ENCODE measurements around the gene CEP76.

The CEP76 gene

GRCh38 chr18:12726774-12727550, 24.4 kb upstream of the CEP76 start (continued):
- TF ChIP-seq TSHZ2 (CRISPR knock-in tag; IDR thresholded peaks at IDR 0.05) (no peak), ESRRG (CRISPR knock-in tag; IDR thresholded peaks at IDR 0.05) (no peak), TOX (CRISPR knock-in tag; IDR thresholded peaks at IDR 0.05; ENCODE audit: borderline replicate concordance) (no peak)

DNA sequence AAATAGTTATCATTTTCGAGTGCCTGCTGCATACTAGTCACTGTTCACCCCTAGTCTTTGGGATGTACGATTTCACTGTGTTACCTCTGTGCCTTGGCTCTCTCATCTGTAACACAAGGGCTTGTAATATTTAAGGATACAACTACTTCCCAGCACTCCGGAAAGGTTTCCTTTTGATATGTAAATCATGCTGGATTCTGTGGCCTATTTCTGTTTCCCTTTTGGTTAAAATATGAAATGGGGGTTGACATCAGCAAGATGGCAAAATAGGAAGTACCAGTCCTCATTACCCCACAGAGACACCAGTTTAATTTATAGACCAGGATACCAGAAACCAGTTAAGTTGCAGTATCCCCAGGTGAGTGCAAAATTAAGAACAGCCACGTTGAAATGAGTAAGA, 23.8 kb upstream of the CEP76 start:
- ATAC-seq, result no peak
- TF ChIP-seq ZC3H10 (CRISPR knock-in tag; IDR thresholded peaks at IDR 0.05) (no peak), ZNF70 (CRISPR knock-in tag; IDR thresholded peaks at IDR 0.05) (no peak), PPARA (CRISPR knock-in tag; IDR thresholded peaks at IDR 0.05; ENCODE audit: borderline replicate concordance) (no peak), TOX (CRISPR knock-in tag; IDR thresholded peaks at IDR 0.05; ENCODE audit: borderline replicate concordance) (no peak), PATZ1 (CRISPR knock-in tag; IDR thresholded peaks at IDR 0.05; ENCODE audit: borderline replicate concordance) (no peak), ZFP30 (CRISPR knock-in tag; IDR thresholded peaks at IDR 0.05) (no peak), GLIS3 (CRISPR knock-in tag; IDR thresholded peaks at IDR 0.05) (no peak), OSR1 (CRISPR knock-in tag; IDR thresholded peaks at IDR 0.05) (no peak), TSHZ2 (CRISPR knock-in tag; IDR thresholded peaks at IDR 0.05) (no peak), SNAI2 (CRISPR knock-in tag; IDR thresholded peaks at IDR 0.05) (no peak), CSDC2 (CRISPR knock-in tag; IDR thresholded peaks at IDR 0.05) (no peak), ARNTL (CRISPR knock-in tag; IDR thresholded peaks at IDR 0.05; ENCODE audit: borderline replicate concordance, low read depth) (no peak), ZNF8 (CRISPR knock-in tag; IDR thresholded peaks at IDR 0.05) (no peak), ESRRG (CRISPR knock-in tag; IDR thresholded peaks at IDR 0.05) (no peak), ISL1 (CRISPR knock-in tag; IDR thresholded peaks at IDR 0.05) (no peak)
- TF ChIP-seq, protein P1, sequence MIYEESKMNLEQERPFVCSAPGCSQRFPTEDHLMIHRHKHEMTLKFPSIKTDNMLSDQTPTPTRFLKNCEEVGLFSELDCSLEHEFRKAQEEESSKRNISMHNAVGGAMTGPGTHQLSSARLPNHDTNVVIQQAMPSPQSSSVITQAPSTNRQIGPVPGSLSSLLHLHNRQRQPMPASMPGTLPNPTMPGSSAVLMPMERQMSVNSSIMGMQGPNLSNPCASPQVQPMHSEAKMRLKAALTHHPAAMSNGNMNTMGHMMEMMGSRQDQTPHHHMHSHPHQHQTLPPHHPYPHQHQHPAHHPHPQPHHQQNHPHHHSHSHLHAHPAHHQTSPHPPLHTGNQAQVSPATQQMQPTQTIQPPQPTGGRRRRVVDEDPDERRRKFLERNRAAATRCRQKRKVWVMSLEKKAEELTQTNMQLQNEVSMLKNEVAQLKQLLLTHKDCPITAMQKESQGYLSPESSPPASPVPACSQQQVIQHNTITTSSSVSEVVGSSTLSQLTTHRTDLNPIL (CRISPR knock-in tag; IDR thresholded peaks at IDR 0.05; ENCODE audit: low read depth), result no peak
- TF ChIP-seq, protein P2, sequence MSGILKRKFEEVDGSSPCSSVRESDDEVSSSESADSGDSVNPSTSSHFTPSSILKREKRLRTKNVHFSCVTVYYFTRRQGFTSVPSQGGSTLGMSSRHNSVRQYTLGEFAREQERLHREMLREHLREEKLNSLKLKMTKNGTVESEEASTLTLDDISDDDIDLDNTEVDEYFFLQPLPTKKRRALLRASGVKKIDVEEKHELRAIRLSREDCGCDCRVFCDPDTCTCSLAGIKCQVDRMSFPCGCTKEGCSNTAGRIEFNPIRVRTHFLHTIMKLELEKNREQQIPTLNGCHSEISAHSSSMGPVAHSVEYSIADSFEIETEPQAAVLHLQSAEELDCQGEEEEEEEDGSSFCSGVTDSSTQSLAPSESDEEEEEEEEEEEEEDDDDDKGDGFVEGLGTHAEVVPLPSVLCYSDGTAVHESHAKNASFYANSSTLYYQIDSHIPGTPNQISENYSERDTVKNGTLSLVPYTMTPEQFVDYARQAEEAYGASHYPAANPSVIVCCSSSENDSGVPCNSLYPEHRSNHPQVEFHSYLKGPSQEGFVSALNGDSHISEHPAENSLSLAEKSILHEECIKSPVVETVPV (CRISPR knock-in tag; IDR thresholded peaks at IDR 0.05), result no peak

DNA sequence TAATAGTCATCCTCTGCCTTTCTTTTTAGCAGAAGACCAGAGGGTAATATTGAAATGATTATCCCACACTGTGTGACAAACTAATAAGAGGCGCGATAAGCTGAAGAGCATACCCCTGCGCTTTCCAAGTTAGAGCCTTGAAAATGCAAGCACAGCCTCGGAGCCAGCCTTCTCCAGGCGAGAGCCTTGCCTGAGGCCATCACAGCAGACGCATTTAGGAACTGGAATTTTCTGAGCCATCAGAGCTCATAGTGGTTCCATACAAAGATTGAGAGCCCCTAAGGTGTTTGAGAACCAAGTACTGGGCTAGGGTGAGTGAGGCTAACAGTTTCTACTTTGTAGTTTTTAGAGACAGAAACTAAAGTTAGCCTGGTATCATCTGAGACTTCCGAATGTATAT, 20.2 kb upstream of the CEP76 start:
- no peak for ATAC-seq
- no peak for TF ChIP-seq CSDC2 (CRISPR knock-in tag; IDR thresholded peaks at IDR 0.05)
- TF ChIP-seq ZFP30 (CRISPR knock-in tag; IDR thresholded peaks at IDR 0.05), result no peak
- TF ChIP-seq ISL1 (CRISPR knock-in tag; IDR thresholded peaks at IDR 0.05), result no peak
- TF ChIP-seq BACH2 (CRISPR knock-in tag; IDR thresholded peaks at IDR 0.05; ENCODE audit: borderline replicate concordance), result no peak
- TF ChIP-seq GLIS3 (CRISPR knock-in tag; IDR thresholded peaks at IDR 0.05), result no peak
- TF ChIP-seq SNAI2 (CRISPR knock-in tag; IDR thresholded peaks at IDR 0.05), result no peak
- TF ChIP-seq ESRRG (CRISPR knock-in tag; IDR thresholded peaks at IDR 0.05), result no peak

Data from SK-N-SH treated with all-trans-retinoic acid at 6 μM for 48 hours (cell line).